Endothelial cell (in vitro differentiated cells): ENCODE results near the gene USP40. TPM values are rescaled to one million over a fixed set of nuclear protein-coding genes. Genes with fewer than 3 reads are reported as not detected.

Experiments
- DNase-seq: peaks from one replicate; pipeline ENCODE4 v3.0.0; 2021; ENCODE audit warnings: low spot score
- H3K27ac Mint-ChIP-seq: one replicate; pipeline ENCODE4 v1.8.0; 2021; ENCODE audit warnings: mixed read lengths, inconsistent platforms; ENCODE audit not compliant: unreplicated experiment
- H3K27me3 Mint-ChIP-seq: one replicate; pipeline ENCODE4 v1.8.0; 2021; ENCODE audit warnings: mild to moderate bottlenecking, moderate library complexity, mixed read lengths, inconsistent platforms; ENCODE audit not compliant: unreplicated experiment
- H3K36me3 Mint-ChIP-seq: one replicate; pipeline ENCODE4 v1.8.0; 2021; ENCODE audit warnings: mild to moderate bottlenecking, low read depth, mixed read lengths, inconsistent platforms; ENCODE audit not compliant: unreplicated experiment
- H3K4me1 Mint-ChIP-seq: one replicate; pipeline ENCODE4 v1.8.0; 2021; ENCODE audit warnings: mild to moderate bottlenecking, mixed read lengths, inconsistent platforms; ENCODE audit not compliant: unreplicated experiment
- H3K4me3 Mint-ChIP-seq: one replicate; pipeline ENCODE4 v1.8.0; 2021; ENCODE audit warnings: mild to moderate bottlenecking, mixed read lengths, inconsistent platforms; ENCODE audit not compliant: unreplicated experiment
- H3K9me3 Mint-ChIP-seq: one replicate; pipeline ENCODE4 v1.8.0; 2021; ENCODE audit warnings: mixed read lengths, inconsistent platforms; ENCODE audit not compliant: unreplicated experiment
- total RNA-seq: library from RNA; stranded (reverse); fragmentation: NEBNext Ultra II Directional; extraction: Animal tissue kit (Norgen Biotek cat#: 25700); gene quantifications from one replicate; pipeline ENCODE4 v1.2.1, GENCODE V29; 2021; ENCODE audit not compliant: unreplicated experiment
- TF ChIP-seq, protein P1 (sequence below): fragments of 200-600 bp; sonication (generic); IDR thresholded peaks from one replicate; pipeline ENCODE4 v1.5.0; 2021; ENCODE audit warnings: antibody characterized with exemption; ENCODE audit not compliant: unreplicated experiment

USP40 gene
- total RNA-seq, 1 donor from 2014 or later: 23.6 TPM

DNA sequence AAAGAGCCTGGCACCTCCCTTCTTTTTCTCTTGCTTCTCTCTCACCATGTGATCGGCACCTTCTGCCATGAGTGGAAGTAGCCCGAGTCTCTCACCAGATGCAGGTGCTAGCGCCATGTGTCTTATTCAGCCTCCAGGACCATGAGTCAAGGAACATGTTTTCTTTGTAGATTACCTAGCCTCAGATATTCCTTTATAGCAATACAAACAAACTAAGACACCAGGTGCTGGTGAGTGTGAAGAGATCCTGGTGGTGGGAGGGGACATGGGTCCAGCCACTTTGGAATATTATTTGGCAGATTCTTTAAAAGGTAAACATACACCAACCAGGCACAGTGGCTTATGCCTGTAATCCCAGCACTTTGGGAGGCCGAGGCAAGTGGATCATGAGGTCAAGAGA is 5.9 kb upstream of the USP40 start:
- DNase-seq: no peak
- Mint-ChIP-seq H3K4me3 (no peak overlapping the region), H3K27ac (no peak overlapping the region), H3K36me3 (peaks cover 9% of the 10 kb centered on the region), H3K4me1 (no peaks in the 10 kb centered on the region), H3K27me3 (no peaks in the 10 kb centered on the region), H3K9me3 (peaks cover 5% of the 10 kb centered on the region)
- TF ChIP-seq, protein P1, sequence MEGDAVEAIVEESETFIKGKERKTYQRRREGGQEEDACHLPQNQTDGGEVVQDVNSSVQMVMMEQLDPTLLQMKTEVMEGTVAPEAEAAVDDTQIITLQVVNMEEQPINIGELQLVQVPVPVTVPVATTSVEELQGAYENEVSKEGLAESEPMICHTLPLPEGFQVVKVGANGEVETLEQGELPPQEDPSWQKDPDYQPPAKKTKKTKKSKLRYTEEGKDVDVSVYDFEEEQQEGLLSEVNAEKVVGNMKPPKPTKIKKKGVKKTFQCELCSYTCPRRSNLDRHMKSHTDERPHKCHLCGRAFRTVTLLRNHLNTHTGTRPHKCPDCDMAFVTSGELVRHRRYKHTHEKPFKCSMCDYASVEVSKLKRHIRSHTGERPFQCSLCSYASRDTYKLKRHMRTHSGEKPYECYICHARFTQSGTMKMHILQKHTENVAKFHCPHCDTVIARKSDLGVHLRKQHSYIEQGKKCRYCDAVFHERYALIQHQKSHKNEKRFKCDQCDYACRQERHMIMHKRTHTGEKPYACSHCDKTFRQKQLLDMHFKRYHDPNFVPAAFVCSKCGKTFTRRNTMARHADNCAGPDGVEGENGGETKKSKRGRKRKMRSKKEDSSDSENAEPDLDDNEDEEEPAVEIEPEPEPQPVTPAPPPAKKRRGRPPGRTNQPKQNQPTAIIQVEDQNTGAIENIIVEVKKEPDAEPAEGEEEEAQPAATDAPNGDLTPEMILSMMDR: no peak

DNA sequence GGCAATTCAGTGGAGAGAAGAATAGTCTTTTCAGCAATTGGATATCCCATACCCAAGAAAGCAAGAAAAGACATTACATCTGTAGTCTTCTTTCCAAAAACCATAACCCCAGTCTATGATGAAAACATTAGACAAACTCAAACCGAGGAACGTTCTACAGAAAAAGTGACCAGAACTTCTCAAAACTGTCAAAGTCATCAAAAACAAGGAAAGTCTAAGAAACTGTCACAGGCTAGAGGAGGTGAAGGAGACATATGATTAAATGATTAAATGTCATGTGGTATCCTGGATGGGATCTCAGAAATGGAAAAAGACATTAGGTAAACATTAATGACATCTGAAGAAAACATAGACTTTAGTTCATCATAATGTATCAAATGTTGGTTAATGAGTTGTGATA is 4.9 kb upstream of the USP40 start:
- H3K4me1 Mint-ChIP-seq: no peaks in the 10 kb centered on the region
- no peak for DNase-seq
- TF ChIP-seq, protein P1: no peak
- H3K27me3 Mint-ChIP-seq: no peaks in the 10 kb centered on the region
- peaks cover 9% of the 10 kb centered on the region for H3K36me3 Mint-ChIP-seq
- H3K4me3 Mint-ChIP-seq: no peak overlapping the region
- H3K27ac Mint-ChIP-seq: no peak overlapping the region
- peaks cover 5% of the 10 kb centered on the region for H3K9me3 Mint-ChIP-seq

DNA sequence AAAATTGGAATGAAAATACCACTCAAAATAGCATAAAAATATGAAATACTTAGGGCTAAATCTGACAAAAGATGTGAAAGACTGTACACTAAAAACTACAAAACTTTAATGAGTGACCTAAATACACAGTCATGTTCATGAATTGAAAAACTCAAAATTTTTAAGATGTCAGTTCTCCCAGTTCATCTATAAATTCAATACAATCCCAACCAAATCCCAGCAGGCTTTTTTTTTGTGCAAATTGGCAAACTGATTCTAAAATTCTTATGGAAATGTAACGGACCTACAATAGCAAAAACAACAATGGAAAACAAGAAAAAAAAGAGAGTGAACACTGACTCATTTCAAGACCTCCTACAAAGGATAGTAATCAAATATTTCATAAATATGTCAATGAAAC is 4.4 kb upstream of the USP40 start:
- TF ChIP-seq, protein P1: no peak
- H3K27me3 Mint-ChIP-seq: no peaks in the 10 kb centered on the region
- peaks cover 5% of the 10 kb centered on the region for H3K9me3 Mint-ChIP-seq

DNA sequence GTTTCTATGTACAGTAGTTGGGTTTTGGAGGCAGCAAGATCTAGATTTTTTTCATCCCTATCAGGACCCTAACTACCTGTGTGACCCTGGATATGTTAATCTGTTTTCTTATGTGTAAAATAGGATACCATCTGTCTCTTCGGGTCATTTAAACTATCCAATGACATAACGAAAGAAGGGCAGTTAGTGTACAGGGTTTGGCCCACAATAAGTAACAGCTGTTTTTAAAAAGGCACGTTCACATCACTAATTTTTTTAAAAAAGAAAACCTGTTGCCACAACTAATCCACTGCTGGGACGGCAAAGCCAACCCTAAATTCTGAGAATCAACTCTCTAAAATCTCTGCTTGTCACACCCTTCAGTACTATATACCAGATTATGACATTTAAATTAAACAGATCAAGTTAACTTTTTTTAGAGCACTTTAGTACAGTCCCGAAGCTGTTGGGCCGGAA is 869 bp downstream of the USP40 start:
- Mint-ChIP-seq H3K36me3 (no peaks in the 10 kb centered on the region), H3K4me1 (peaks cover 11% of the 10 kb centered on the region), H3K27me3 (no peaks in the 10 kb centered on the region), H3K9me3 (no peaks in the 10 kb centered on the region), H3K27ac (peak overlapping the region; percentile 99), H3K4me3 (peak overlapping the region; percentile 96)
- no peak for DNase-seq
- TF ChIP-seq, protein P1: no peak

More for the DNA sequence above, 4.4 kb upstream of the USP40 start:
- Mint-ChIP-seq H3K27ac (no peak overlapping the region), H3K4me3 (no peak overlapping the region), H3K36me3 (peaks cover 9% of the 10 kb centered on the region), H3K4me1 (no peaks in the 10 kb centered on the region)
- no peak for DNase-seq

DNA sequence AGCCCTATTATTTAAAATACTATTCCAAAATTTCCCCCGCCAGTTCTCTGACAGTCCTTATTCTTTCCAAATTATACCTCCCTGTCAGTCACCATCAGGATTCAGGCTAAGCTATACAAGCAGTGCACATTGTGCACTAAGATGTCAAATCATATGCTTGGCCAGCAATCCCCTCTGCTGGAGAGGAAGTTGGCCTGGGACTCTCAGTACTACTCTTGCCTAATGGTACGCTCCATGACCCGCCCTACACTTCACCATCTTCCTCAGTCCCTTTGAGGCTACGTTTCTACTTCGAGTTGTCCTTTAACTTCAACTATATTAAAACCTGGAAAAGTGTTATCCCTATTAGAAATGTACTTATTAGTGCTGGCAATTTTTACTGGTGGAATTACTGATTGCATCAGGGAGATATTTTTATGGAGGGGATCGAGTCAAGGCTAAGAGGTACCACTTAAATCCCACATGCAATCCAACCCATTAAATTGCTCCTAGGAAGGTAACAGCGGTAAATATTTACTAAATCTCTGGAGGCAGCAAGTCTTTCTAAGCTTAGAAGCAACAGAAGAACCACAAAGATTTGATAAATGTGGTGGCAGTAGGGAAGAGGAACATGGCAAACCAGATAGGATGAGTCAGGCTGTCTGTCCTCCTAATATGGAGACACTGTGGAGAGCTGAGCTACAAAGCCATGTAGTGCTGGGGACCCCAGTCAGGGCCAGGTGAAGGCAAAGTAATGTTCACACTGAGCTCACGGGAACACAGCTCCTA is 2.7 kb downstream of the USP40 start:
- Mint-ChIP-seq H3K4me1 (peaks cover 11% of the 10 kb centered on the region), H3K27me3 (no peaks in the 10 kb centered on the region), H3K9me3 (no peaks in the 10 kb centered on the region), H3K4me3 (no peak overlapping the region), H3K36me3 (no peaks in the 10 kb centered on the region), H3K27ac (no peak overlapping the region)
- TF ChIP-seq, protein P1: no peak
- no peak for DNase-seq
